DMS153 (cell line): ENCODE data around the gene SFT2D1.

Experiments used
- DNase-seq: peaks from one replicate; lab custom pipeline; 2025; lab: John Stamatoyannopoulos, UW

Gene SFT2D1

DNA sequence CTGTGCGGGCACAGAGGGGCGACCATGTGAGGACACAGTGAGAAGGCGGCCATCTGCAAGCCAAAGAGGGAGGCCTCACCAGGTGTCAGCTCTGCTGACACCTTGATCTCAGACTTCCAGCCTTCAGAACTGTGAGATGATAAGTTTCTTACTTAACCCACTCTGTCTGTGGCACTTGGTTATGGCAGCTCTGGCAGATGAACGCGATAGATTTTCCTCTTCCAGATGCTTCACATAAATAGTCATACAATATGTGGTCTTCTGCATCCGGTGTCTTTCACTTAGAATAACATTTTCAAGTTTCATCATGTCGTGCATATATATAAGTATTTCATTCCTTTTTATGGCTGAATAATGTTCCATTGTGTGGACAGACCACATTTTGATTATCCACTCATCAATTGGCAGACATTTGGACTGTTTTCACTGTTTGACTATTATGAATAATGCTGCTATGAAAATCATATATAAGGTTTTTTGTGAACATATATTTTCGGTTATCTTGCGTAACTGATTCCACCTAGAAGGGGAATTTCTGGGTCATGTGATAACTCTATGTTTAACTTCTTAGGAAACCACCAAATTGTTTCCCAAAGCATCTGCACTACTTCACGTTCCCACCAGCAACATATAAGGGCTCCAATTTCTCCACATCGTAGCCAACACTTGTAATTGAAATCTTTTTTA, 64.3 kb downstream of the SFT2D1 start:
- no peak for DNase-seq

DNA sequence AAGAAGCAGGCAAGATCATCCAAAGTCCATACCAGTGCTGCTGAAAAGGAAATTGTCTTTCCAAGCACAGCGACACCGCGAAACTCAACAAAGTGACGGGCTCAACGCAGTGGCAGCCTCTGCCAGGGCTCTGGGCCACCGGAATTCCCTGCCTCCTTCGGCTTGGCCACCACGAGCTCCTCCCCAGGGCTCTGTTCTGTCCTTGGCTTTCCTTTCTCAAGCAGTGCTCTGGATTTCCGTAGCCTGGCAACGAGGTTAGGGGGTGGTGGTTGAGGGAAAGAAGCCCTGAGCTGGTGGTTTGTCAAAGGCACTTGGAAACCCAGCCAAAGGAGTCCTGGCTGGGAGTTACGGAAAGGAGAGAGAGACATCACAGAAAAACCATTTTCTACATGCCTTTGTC, 65.3 kb downstream of the SFT2D1 start:
- no peak for DNase-seq

DNA sequence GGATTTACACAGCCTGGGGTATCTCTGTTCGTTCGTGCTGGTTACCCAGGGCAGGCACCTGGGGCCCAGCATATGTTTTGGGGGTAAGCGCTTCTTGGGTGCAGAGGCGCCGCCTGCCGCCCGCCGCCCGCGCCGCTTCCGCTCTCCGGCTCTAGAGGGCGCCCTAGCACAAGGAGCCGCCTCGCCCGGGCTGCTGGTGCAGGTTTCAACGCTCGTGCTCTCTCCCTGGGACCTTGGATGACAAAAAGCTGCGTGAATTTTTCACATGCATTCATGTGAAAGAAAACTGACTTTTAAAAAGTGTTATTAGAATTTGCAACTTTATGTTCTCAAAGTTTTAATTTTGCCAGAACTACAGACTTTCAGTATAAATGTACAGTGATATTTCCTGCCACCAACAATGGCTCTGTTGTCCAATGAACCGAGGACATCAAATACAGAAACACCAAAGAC, 66.6 kb downstream of the SFT2D1 start:
- peak; percentile 43 for DNase-seq

DNA sequence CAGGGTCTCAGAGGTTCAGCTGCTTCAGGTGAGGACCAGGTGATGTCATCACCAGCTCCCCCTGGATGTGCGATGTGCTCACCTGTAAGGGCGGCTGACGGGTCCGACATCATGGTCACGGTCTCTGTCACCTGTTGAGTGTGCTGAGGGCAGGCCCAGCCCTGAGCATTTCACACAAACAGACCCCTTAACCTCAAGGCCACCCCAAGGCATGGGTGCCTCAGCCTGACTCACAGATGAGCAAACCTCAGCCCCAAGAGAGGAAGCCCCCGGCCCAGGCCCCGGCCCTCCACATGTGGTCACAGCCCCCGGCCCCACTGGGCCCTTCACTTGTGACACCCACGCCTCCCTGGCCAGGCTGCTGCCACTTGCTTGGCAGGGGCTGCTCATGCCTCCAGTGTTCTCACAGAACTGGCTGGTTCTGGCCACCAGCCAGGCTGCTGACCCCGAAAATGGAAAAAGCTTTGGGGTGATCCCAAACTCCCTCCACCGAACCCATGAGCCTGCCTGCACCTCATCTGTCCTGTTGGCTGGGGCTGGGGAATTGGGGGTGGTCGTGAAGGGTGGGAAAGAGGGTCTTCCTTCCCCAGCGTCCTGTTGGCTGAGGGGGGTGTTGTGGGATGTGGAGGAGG, 67.5 kb downstream of the SFT2D1 start:
- no peak for DNase-seq

DNA sequence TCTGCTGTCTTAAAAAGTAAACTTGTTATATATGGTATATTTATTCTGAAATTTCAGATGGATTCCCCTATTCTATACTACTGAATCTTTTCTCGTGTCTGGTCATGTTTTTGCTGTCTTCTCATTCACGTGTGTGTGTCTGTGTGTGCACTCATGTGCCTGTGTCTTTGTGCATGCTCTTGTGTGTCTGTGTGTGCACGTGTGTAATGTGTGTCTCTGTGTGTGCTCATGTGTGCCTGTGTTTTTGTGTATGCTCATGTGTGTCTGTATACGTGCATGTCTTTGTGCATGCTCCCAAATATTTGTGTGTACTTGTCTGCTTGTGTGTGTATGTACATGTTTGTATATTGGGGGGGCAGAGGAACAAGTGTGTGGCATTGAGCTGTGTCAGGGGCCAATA, 68.2 kb downstream of the SFT2D1 start:
- DNase-seq: no peak

DNA sequence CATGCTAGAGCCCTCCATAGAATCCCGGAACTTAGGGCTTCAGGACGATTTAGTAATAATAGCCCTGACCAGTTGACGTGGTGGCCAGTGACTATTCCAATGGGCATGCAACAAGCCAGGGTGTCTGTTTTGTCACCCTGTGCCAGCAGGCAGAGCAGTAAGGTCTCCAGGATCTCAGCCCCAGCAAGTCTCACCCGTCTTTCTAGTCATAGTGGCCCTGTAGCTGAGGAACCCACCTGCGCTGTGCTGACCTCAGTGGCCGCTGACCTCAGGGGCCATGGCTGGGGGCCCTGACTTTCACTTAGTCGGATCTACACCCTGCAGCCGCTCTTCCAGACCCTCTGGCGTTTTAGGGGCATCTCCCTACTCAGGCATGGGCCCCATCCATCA, 71.0 kb downstream of the SFT2D1 start:
- DNase-seq: no peak

DNA sequence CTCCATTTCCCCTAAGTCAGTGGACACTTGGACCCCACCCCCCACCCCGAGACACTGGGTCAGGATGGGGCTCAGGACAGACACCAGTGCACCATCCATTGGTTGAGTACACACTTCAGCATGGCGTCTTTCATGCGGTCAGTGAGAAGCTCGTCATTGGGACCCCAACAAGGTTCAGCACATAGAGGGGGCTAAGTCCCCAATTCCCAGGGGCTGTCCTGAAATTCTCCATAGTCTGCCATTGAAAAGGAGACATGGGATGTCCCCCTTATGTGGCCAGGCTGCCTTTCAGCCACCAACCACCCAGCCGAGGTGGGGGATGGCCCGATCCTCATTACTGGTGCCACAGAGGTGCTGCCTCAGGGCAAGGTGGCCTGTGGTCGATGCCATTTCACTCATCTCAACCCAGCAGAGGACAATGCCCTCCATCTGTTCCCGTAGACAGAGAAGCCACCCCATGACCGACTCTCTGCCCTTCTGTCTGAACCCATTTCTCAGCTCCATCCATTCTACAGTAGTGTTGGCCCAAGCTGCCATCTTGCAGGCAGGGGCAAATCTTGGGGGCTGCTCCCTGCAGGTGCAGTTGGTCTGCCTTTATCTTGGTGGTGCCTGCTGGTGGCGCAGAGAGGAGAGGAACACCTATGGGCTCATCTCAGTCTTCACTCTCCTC, 71.5 kb downstream of the SFT2D1 start:
- no peak for DNase-seq
